Kidney epithelial cell (primary cell): ENCODE results near the gene GFOD1. TPM values are rescaled to one million over a fixed set of nuclear protein-coding genes. Genes with fewer than 3 reads are reported as not detected.

Source experiments
- DNase-seq: peaks from one replicate; pipeline ENCODE4 v3.0.0-alpha.2; 2010; ENCODE audit warnings: low read depth
- H3K27me3 ChIP-seq: 2 replicates; pipeline ENCODE4 v1.6.0; 2011; ENCODE audit warnings: low read length; ENCODE audit not compliant: control insufficient read depth, insufficient read depth
- H3K36me3 ChIP-seq: 2 replicates; pipeline ENCODE4 v1.5.1; 2011; ENCODE audit warnings: low read length; ENCODE audit not compliant: control insufficient read depth, insufficient read depth
- H3K4me3 ChIP-seq: 2 replicates; pipeline ENCODE4 v1.5.1; 2011; ENCODE audit warnings: low read depth, mild to moderate bottlenecking, control low read depth, low read length
- total RNA-seq: library from RNA; depleted of rRNA; stranded (reverse); fragments of >200 nt; gene quantifications from 2 replicates; pipeline ENCODE4 v1.2.3, GENCODE V29; 2015
- TF ChIP-seq, protein P1 (sequence below): IDR thresholded peaks from 2 replicates; pipeline ENCODE4 v1.5.1; 2011; ENCODE audit warnings: mild to moderate bottlenecking, moderate library complexity, low read length, control low read depth, inconsistent platforms; ENCODE audit not compliant: insufficient read depth, poor library complexity, severe bottlenecking

GFOD1 gene
- total RNA-seq, 1 donor from 2014 or later = 0.75 TPM

- no peaks in the 10 kb centered on the region for H3K36me3 ChIP-seq
- DNase-seq = no peak
- no peak overlapping the region for H3K4me3 ChIP-seq
- no peaks in the 10 kb centered on the region for H3K27me3 ChIP-seq
- TF ChIP-seq, protein P1, sequence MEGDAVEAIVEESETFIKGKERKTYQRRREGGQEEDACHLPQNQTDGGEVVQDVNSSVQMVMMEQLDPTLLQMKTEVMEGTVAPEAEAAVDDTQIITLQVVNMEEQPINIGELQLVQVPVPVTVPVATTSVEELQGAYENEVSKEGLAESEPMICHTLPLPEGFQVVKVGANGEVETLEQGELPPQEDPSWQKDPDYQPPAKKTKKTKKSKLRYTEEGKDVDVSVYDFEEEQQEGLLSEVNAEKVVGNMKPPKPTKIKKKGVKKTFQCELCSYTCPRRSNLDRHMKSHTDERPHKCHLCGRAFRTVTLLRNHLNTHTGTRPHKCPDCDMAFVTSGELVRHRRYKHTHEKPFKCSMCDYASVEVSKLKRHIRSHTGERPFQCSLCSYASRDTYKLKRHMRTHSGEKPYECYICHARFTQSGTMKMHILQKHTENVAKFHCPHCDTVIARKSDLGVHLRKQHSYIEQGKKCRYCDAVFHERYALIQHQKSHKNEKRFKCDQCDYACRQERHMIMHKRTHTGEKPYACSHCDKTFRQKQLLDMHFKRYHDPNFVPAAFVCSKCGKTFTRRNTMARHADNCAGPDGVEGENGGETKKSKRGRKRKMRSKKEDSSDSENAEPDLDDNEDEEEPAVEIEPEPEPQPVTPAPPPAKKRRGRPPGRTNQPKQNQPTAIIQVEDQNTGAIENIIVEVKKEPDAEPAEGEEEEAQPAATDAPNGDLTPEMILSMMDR = no peak
Observed at GRCh38 chr6:13452346-13453117, 34.9 kb downstream of the GFOD1 start.

DNA sequence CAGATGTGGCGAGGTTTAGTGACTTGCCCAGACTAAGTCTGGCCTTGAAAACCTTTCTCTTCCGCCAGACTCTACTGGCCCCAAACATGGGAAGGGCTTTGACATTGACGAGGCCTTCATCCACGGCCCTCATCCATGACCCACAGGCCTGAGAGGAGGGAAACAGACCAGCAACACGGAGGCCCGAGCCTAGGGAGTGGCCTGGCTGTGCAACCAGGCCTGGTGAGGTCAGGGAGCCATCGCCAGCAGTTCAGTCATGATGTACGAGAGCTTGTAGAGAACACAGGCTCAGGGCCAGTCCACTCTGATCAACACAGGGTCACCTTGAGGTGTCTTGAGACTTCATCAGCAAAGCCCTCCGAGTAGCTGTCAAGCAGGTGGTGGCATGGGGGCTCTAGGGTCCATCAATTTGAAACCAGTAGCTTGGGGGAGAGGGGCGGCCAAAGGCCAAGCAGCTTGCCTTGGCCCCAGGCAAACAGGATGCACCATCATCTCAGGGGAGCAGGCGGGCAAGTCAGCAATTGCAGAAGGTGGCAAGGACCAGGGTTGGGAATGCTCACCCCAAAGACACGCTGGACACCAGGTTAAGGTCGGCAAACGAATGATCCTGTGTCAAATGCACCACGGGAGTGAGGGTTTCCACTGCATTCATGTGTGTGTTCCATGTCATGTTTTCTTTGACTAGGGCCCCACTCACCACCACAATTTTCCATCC is 36.1 kb downstream of the GFOD1 start:
- no peak for DNase-seq
- no peaks in the 10 kb centered on the region for H3K36me3 ChIP-seq
- no peaks in the 10 kb centered on the region for H3K27me3 ChIP-seq
- TF ChIP-seq, protein P1 = no peak
- no peak overlapping the region for H3K4me3 ChIP-seq

GRCh38 chr6:13450628-13451027 is 36.8 kb downstream of the GFOD1 start:
- no peak overlapping the region for H3K4me3 ChIP-seq
- no peaks in the 10 kb centered on the region for H3K36me3 ChIP-seq
- no peaks in the 10 kb centered on the region for H3K27me3 ChIP-seq
- TF ChIP-seq, protein P1 = no peak
- no peak for DNase-seq

- no peaks in the 10 kb centered on the region for H3K27me3 ChIP-seq
- H3K36me3 ChIP-seq = no peaks in the 10 kb centered on the region
- no peak for DNase-seq
- TF ChIP-seq, protein P1 = no peak
- no peak overlapping the region for H3K4me3 ChIP-seq
Observed at GRCh38 chr6:13447949-13448724, 39.3 kb downstream of the GFOD1 start.

GRCh38 chr6:13446381-13446780 is 41.0 kb downstream of the GFOD1 start:
- Histone ChIP-seq H3K36me3 (no peaks in the 10 kb centered on the region), H3K27me3 (no peaks in the 10 kb centered on the region), H3K4me3 (no peak overlapping the region)
- TF ChIP-seq, protein P1 = no peak
- no peak for DNase-seq
